ENCODE data around the gene PTPRE. TPM values are rescaled to one million over a fixed set of nuclear protein-coding genes. Genes with fewer than 3 reads are reported as not detected.

The PTPRE gene
- total RNA-seq, 1 donor from 2014 or later = 33.6 TPM

DNA sequence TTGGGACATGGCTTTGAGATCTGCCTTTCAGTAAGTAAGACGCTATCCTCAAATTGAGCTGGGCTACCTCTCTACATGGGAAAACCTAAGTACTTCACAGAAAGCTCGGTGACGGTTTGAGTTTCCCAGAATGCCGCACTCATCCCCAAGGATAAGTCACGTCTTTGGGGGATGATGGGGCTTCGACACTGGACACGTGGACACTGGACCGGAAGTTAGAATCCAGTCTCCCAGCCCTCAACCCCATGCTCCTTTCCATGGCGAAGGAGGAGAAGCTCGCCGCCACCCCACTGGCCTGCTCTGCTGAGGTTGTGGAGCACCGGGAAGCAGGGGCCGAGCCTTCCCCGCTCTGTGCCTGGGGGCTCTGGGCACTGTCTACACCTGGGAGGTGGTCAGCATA, 27.5 kb downstream of the PTPRE start:
- peaks cover 5% of the 10 kb centered on the region for H3K27me3 Mint-ChIP-seq
- intact Hi-C loops (cut with micrococcal nuclease) = no loop called here
- no peak overlapping the region for H3K27ac Mint-ChIP-seq
- no peaks in the 10 kb centered on the region for H3K4me1 Mint-ChIP-seq
- DNase-seq = no peak
- H3K4me3 Mint-ChIP-seq = no peak overlapping the region
- no peaks in the 10 kb centered on the region for H3K9me3 Mint-ChIP-seq
- no peaks in the 10 kb centered on the region for H3K36me3 Mint-ChIP-seq (ENCODE audit: low read depth)

DNA sequence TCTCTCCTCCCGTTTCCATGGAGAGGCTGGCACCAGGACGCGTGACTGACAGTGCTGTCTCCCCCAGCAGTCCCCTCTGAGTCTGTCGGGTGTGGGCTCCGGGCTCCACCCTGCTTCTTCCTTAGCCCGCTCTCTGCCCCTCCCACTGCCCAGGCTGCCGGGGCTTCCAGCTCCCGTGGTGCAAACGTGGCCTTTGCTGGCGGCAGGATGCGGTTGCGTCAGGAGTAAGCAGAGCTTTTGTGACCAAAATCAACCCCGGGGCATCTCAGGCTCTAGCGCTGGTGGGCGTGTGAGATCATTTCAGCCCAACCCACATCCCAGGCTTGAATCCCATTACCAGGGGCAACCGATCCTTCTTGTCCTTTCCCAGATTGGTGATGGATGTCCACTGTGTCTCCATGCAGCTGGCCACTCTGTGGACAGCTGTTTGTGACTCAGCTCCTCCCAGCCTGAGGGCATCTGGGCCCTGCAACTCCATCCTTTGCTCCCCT, 28.2 kb downstream of the PTPRE start:
- H3K36me3 Mint-ChIP-seq (ENCODE audit: low read depth) = no peaks in the 10 kb centered on the region
- intact Hi-C loops (cut with micrococcal nuclease) = no loop called here
- H3K4me3 Mint-ChIP-seq = no peak overlapping the region
- no peaks in the 10 kb centered on the region for H3K4me1 Mint-ChIP-seq
- H3K27me3 Mint-ChIP-seq = peaks cover 7% of the 10 kb centered on the region
- DNase-seq = no peak
- H3K9me3 Mint-ChIP-seq = no peaks in the 10 kb centered on the region
- H3K27ac Mint-ChIP-seq = no peak overlapping the region

DNA sequence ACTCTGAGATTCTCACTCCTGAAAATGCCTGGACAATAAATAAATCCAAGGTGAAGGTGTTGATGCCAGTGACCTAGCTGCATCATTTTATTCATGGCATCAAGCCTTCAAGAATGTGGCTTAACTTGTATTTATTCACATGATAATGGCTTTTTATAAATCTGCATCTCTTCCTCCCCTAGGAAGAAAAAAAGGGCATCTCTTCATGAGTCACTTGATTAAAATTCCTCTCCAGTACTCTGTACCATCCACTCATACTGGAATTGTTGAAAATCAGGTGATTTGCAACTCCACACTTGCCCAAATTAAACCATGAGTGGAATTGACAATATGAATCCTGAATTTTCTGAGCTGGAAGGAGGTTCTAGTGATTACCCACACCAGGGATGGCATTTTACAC, 30.2 kb downstream of the PTPRE start:
- Mint-ChIP-seq H3K4me3 (no peak overlapping the region), H3K36me3 (ENCODE audit: low read depth) (no peaks in the 10 kb centered on the region), H3K9me3 (no peaks in the 10 kb centered on the region), H3K27ac (no peak overlapping the region), H3K4me1 (no peaks in the 10 kb centered on the region), H3K27me3 (peaks cover 5% of the 10 kb centered on the region)
- intact Hi-C loops (cut with micrococcal nuclease) = no loop called here
- DNase-seq = no peak

DNA sequence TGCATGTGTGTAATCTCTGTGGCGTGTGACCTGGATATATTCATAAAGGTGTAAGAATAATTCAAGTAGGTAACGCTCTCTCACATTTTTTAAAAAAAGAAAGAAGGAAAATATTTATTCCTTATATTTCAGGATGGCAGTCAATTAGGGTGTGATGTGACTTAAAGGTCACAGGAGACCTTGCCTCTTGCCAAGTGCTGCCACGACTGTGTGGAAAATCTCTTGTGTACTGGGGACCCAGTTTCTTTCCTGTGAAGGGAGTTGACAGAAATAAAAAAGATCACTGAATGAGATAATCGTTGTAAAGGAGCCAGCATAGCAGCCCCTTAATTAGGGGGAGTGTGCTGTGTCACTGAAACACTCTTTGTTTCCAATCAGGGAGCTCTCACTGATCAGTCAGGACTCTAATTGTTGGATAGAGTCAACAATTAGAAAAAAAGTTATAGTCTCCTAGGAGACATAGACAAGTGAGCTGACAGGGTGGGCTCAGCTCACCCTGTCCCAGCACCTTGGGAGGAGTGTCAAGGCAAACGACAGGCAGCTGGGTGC, 31.1 kb downstream of the PTPRE start:
- H3K27ac Mint-ChIP-seq = no peak overlapping the region
- no peak for DNase-seq
- H3K9me3 Mint-ChIP-seq = no peaks in the 10 kb centered on the region
- no peaks in the 10 kb centered on the region for H3K4me1 Mint-ChIP-seq
- H3K4me3 Mint-ChIP-seq = no peak overlapping the region
- peaks cover 5% of the 10 kb centered on the region for H3K27me3 Mint-ChIP-seq
- intact Hi-C loops (cut with micrococcal nuclease) = no loop called here
- H3K36me3 Mint-ChIP-seq (ENCODE audit: low read depth) = no peaks in the 10 kb centered on the region

DNA sequence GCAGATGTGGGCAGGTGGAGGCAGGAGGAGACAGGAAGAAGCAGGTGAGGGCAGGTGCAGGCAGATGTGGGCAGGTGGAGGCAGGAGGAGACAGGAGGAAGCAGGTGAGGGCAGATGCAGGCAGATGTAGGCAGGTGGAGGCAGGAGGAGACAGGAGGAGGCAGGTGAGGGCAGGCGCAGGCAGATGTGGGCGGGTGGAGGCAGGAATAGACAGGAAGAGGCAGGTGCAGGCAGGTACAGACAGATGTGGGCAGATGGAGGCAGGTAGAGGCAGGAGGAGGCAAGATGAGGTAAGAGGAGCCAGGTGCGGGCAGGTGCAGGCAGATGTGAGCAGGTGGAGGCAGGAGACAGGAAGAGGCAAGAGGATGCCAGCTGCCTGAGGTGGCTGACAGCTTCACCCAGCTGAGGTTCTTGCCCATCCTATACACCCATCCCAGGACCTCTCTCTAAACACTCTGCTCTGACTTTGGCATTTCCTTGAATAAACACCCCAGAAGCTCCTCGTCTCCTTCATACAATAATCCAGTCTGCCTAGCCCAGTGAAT, 33.0 kb downstream of the PTPRE start:
- Mint-ChIP-seq H3K36me3 (ENCODE audit: low read depth) (no peaks in the 10 kb centered on the region), H3K27ac (no peak overlapping the region), H3K27me3 (peaks cover 5% of the 10 kb centered on the region), H3K4me1 (no peaks in the 10 kb centered on the region), H3K9me3 (no peaks in the 10 kb centered on the region), H3K4me3 (no peak overlapping the region)
- intact Hi-C loops (cut with micrococcal nuclease) = no loop called here
- DNase-seq = no peak

DNA sequence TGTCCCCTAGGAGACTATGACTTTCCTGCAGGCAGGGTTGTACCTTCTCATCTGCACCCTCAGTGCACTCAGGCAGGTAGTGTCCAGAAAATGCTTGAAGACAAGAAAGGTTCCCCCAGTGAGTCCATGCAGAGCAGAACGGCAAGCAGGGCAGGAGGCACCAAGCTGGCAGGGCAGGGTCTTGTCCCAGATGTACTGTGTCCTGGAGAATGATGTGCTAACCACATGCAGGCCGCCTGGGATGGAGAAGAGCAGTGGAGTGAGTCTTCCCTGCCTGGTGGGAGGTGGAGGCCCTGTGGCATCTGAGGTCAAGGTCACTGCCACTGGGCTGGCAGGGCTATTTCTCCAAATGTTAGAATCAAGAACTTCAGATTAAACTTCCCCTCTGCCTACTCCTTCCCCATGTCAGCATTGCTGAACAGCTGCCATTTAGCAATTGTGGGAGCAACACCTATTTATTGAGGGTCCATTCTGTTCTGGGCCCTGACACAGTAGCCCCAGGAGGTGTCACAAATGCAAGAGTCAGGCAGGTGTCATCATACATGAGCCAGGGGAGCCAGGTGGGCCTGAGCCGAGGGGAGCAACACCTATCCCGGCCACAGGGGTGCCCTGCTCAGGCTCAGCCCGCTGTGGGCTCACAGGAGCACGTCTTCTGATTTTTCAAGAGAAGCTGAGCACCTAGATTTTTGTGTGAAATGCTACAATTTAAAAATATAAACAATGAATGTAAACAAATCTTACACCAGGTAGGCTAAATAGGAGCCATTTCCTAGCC, 34.1 kb downstream of the PTPRE start:
- H3K4me1 Mint-ChIP-seq = peaks cover 5% of the 10 kb centered on the region
- H3K27ac Mint-ChIP-seq = no peak overlapping the region
- H3K36me3 Mint-ChIP-seq (ENCODE audit: low read depth) = no peaks in the 10 kb centered on the region
- no peak for DNase-seq
- peaks cover 5% of the 10 kb centered on the region for H3K27me3 Mint-ChIP-seq
- intact Hi-C loops (cut with micrococcal nuclease) = no loop called here
- no peaks in the 10 kb centered on the region for H3K9me3 Mint-ChIP-seq
- H3K4me3 Mint-ChIP-seq = no peak overlapping the region

DNA sequence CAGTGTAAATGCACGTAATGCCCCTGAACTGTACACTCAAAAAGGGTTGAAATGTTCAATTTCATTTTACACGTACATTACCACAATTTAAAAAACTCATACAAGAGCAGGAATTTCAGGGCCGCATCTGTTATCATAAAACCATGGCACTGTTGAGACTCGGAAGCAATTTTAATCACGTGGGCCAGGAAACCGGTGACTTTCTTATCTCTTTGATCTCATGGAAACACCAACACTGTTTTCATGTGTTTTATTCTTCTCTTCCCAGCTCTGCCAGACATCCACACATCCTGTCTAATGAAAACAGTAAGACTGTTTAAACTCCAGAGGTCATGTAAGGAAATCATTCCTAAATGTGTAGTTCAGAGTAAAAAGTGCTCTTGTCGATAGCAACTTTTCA, 35.9 kb downstream of the PTPRE start:
- intact Hi-C loops (cut with micrococcal nuclease) = no loop called here

DNA sequence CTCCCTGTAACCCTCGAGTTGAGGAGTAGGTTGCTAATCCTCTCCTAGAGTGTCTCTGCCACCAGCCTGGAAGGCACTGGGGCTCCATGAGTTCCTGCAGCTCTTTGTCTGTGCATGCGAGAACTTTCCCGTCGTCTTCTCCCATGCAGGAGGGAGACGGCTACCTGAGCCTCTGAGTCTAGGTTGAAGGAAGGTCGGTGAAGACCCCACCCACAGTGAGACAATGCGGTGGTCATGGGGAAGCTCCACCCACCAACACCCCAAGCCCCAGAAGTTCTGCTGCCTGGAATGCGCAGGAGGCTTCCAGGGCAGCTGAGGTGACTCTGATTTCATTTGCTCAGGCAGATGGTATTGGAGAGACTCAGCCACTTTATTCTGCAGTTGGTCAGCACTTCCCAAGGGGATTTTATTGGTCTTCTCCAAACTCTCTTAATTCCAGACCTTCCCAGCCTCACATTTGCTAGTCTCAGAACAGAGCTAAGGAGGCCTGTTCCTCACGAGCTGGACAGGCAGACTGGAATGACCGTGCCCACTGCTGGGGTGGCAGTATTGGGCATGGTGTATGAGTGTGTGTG, 36.5 kb downstream of the PTPRE start:
- H3K36me3 Mint-ChIP-seq (ENCODE audit: low read depth) = no peaks in the 10 kb centered on the region
- no peak for DNase-seq
- H3K9me3 Mint-ChIP-seq = no peaks in the 10 kb centered on the region
- H3K4me3 Mint-ChIP-seq = no peak overlapping the region
- H3K4me1 Mint-ChIP-seq = peaks cover 7% of the 10 kb centered on the region
- H3K27ac Mint-ChIP-seq = no peak overlapping the region
- H3K27me3 Mint-ChIP-seq = peaks cover 3% of the 10 kb centered on the region
- intact Hi-C loops (cut with micrococcal nuclease) = no loop called here

More for the DNA sequence above, 35.9 kb downstream of the PTPRE start:
- Mint-ChIP-seq H3K9me3 (no peaks in the 10 kb centered on the region), H3K4me3 (no peak overlapping the region), H3K27ac (no peak overlapping the region), H3K36me3 (ENCODE audit: low read depth) (no peaks in the 10 kb centered on the region), H3K4me1 (peaks cover 7% of the 10 kb centered on the region), H3K27me3 (peaks cover 5% of the 10 kb centered on the region)
- DNase-seq = no peak

DNA sequence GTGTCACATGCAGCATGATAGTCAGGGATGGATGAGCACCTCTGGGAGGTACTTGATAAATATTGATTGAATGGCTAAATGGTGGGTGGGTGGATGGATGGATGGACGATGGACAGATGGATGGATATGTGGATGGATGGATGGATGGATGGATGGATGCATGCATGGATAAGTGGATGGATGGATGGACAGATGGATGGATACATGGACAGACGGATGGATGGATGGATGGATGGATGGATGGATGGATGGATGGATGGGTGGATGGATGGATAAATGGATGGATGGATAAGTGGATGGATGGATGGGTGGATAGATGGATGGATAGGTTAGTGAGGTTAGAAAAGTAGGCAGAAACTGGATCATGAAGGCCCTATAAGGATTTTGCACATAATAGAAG, 37.4 kb downstream of the PTPRE start:
- Mint-ChIP-seq H3K4me3 (no peak overlapping the region), H3K9me3 (no peaks in the 10 kb centered on the region), H3K36me3 (ENCODE audit: low read depth) (no peaks in the 10 kb centered on the region), H3K27ac (no peak overlapping the region), H3K27me3 (peaks cover 3% of the 10 kb centered on the region), H3K4me1 (peaks cover 7% of the 10 kb centered on the region)
- no peak for DNase-seq
- intact Hi-C loops (cut with micrococcal nuclease) = no loop called here

DNA sequence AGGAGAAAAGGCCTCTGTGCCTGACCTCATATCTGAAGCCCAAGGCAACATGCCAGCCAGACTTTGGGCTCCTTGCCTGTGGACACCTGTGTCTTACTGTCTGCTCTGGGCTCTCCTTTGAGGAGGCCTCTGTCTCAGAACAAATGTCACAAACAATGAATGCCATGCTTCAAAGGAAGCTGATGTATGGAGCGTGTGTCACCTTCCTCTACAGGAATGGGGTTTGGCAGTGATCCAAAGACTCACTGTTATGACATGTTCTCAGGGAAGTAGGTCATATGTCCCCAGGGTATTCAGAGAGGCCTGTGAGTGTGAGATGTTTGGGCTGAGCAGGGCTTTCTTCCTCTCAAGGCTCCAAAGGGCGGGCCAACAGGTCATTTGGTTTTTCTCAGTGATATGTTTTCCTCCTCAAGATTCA, 38.4 kb downstream of the PTPRE start:
- no peaks in the 10 kb centered on the region for H3K27me3 Mint-ChIP-seq
- H3K9me3 Mint-ChIP-seq = no peaks in the 10 kb centered on the region
- intact Hi-C loops (cut with micrococcal nuclease) = no loop called here
- no peaks in the 10 kb centered on the region for H3K36me3 Mint-ChIP-seq (ENCODE audit: low read depth)
- no peak overlapping the region for H3K4me3 Mint-ChIP-seq
- peaks cover 7% of the 10 kb centered on the region for H3K4me1 Mint-ChIP-seq
- no peak overlapping the region for H3K27ac Mint-ChIP-seq
- DNase-seq = no peak

DNA sequence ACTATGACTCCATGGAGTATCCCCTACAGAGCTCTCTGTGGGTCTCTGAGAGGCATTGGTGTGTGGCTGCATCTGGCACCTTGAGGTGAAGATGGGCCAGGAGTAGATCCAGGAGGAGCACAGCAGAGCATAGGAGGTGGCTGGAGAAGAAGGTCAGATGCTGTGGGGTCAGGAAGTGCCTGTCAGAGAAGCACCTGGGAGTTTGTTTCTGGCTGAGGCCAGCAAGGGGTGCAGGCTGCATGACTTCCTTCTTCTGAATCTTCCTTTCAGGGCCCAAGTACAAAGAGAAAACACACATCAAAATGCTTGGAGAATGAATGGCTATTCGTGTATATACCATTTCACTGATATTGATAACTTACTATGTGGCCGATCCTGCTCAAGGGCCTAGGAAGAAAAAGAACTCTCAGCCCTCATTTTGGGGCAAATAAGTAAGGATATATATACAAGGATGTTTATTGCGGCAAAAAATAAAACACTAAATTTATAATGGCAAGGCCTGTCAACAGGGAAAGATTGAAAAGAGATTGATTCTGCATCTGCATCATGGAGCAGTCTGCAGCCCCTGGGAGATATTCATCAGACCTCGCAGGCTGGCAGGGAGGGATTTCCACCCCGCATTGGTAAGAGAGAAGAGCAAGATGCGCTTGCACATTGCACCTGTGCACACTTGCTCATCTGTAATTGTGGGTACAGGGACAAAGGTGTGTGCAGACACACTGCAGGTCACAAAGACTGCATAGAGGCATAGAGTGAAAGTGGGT, 39.2 kb downstream of the PTPRE start:
- Mint-ChIP-seq H3K27me3 (no peaks in the 10 kb centered on the region), H3K4me3 (no peak overlapping the region), H3K9me3 (no peaks in the 10 kb centered on the region), H3K27ac (no peak overlapping the region), H3K4me1 (peaks cover 7% of the 10 kb centered on the region), H3K36me3 (ENCODE audit: low read depth) (no peaks in the 10 kb centered on the region)
- no peak for DNase-seq
- intact Hi-C loops (cut with micrococcal nuclease) = no loop called here

DNA sequence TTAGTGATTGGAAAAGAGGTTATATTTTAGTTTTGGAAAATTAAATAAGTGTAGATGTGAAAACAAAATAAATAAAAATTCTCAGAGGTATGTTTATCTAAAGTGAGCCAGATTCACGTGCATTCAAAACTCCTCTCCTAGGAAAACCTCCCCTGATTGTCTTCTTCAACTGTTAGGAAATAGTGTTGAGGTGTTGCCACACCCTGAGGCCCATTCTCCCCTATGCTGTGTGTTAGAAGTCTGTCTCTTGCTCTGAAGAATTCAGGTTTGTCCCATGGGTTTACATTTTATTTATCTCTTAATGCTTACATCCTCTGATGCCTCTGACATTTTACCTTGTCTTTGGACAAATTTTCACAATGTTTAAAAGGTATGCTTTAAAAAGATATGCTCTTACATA, 40.3 kb downstream of the PTPRE start:
- H3K4me1 Mint-ChIP-seq = peaks cover 7% of the 10 kb centered on the region
- H3K27me3 Mint-ChIP-seq = no peaks in the 10 kb centered on the region
- no peak overlapping the region for H3K27ac Mint-ChIP-seq
- no peak for DNase-seq
- no peaks in the 10 kb centered on the region for H3K36me3 Mint-ChIP-seq (ENCODE audit: low read depth)
- no peak overlapping the region for H3K4me3 Mint-ChIP-seq
- intact Hi-C loops (cut with micrococcal nuclease) = no loop called here
- no peaks in the 10 kb centered on the region for H3K9me3 Mint-ChIP-seq

DNA sequence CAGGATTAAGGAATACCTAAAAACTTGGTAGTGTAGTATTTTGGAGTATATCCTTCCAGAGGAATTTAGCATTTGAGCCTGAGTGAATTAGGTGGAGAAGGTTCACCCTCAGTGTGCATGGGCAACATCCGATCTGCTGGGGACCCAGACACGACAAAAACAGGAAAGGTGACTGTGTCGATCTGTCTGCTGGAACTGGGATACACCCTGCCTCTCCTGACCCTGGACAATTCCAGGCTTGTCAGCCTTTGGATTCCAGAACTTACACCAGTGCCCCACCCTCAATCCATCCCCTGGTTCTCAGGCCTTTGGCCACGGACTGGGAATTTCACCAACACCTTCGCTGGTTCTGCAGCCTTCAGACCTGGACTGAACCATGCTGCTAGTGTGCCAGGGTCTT, 41.9 kb downstream of the PTPRE start:
- H3K4me1 Mint-ChIP-seq = peaks cover 7% of the 10 kb centered on the region
- no peaks in the 10 kb centered on the region for H3K27me3 Mint-ChIP-seq
- no peak overlapping the region for H3K4me3 Mint-ChIP-seq
- no peak overlapping the region for H3K27ac Mint-ChIP-seq
- H3K36me3 Mint-ChIP-seq (ENCODE audit: low read depth) = no peaks in the 10 kb centered on the region
- intact Hi-C loops (cut with micrococcal nuclease) = no loop called here
- DNase-seq = no peak
- no peaks in the 10 kb centered on the region for H3K9me3 Mint-ChIP-seq

DNA sequence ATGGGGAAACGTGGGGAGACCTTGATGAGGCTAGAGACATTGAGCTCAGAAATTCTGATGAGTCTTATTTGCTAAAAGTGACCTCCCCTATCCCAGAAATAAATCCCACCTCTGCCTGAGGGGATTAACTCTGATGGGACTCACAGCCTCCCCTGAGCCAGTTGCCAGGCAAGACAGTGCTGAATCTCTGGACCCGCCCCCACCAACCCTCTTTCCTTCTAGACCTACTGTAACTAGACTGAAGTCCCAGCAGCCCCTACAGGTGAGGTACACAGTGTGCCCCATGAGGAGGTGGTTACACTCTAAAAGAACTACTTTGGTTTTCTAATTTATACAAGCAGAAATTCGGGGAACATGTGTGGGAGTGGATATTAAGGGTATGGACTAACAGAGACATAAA, 42.9 kb downstream of the PTPRE start:
- Mint-ChIP-seq H3K4me1 (peaks cover 7% of the 10 kb centered on the region), H3K9me3 (no peaks in the 10 kb centered on the region), H3K36me3 (ENCODE audit: low read depth) (no peaks in the 10 kb centered on the region), H3K27ac (no peak overlapping the region), H3K27me3 (no peaks in the 10 kb centered on the region), H3K4me3 (no peak overlapping the region)
- DNase-seq = no peak
- intact Hi-C loops (cut with micrococcal nuclease) = no loop called here

All from activated CD4-positive, alpha-beta T cell treated with anti-CD3 and anti-CD28 coated beads, Interleukin-2, amount 10 ng/mL, durations not matched to agents 24 days and 14 days (primary cell).